Keratinocyte (primary cell): Measurements from ENCODE around the gene CALCR. TPM values are rescaled to one million over a fixed set of nuclear protein-coding genes. Genes with fewer than 3 reads are reported as not detected.

Experiments used
- DNase-seq: peaks from one replicate; pipeline ENCODE4 v3.0.0-alpha.2; 2011; ENCODE audit warnings: low read depth, missing footprints, low spot score
- FAIRE-seq: peaks from 2 replicates; lab custom pipeline; 2011; peaks lifted over from hg19 to GRCh38; lab: Jason Lieb, UNC
- H2AFZ ChIP-seq: 2 replicates; pipeline ENCODE4 v1.6.0; 2012; ENCODE audit warnings: low read length, control low read depth, inconsistent platforms; ENCODE audit not compliant: control insufficient read depth
- H3K27ac ChIP-seq: 2 replicates; pipeline ENCODE4 v1.5.1; 2011; ENCODE audit warnings: low read length; ENCODE audit not compliant: control insufficient read depth, insufficient read depth
- H3K27me3 ChIP-seq: 3 replicates; pipeline ENCODE4 v1.6.0; 2011; ENCODE audit warnings: low read length; ENCODE audit not compliant: control insufficient read depth, insufficient read depth; ENCODE audit errors: extremely low read depth
- H3K36me3 ChIP-seq, 2 experiments: 2 replicates in 1 of 2; 3 replicates in 1 of 2; pipeline ENCODE4 v1.5.1; 2011; ENCODE audit warnings: low read length in 2 of 2, mild to moderate bottlenecking in 1 of 2; ENCODE audit not compliant: control insufficient read depth in 2 of 2, insufficient read depth in 2 of 2; ENCODE audit errors: extremely low read depth in 1 of 2
- H3K4me1 ChIP-seq: 3 replicates; pipeline ENCODE4 v1.5.1; 2011; ENCODE audit warnings: low read length; ENCODE audit not compliant: control insufficient read depth, insufficient read depth; ENCODE audit errors: extremely low read depth
- H3K4me2 ChIP-seq: 3 replicates; pipeline ENCODE4 v1.6.0; 2011; ENCODE audit warnings: low read depth, low read length; ENCODE audit not compliant: control insufficient read depth, insufficient read depth; ENCODE audit errors: extremely low read depth
- H3K4me3 ChIP-seq, 3 experiments: fragments of 200-600 bp in 1 of 3; sonication (generic) in 1 of 3; 2 replicates in 2 of 3; 3 replicates in 1 of 3; pipeline ENCODE4 v1.5.1; 2011 to 2016; ENCODE audit warnings: low read length in 3 of 3, mild to moderate bottlenecking in 3 of 3, control low read depth in 2 of 3, inconsistent platforms in 1 of 3, low read depth in 1 of 3, mixed read lengths in 1 of 3, mixed run types in 1 of 3, moderate library complexity in 1 of 3; ENCODE audit not compliant: control insufficient read depth in 2 of 3, insufficient read depth in 2 of 3; ENCODE audit errors: extremely low read depth in 1 of 3
- H3K79me2 ChIP-seq: 2 replicates; pipeline ENCODE4 v1.6.0; 2012; ENCODE audit warnings: low read length; ENCODE audit not compliant: control insufficient read depth, insufficient read depth
- H3K9ac ChIP-seq: 3 replicates; pipeline ENCODE4 v1.6.0; 2011; ENCODE audit warnings: low read length; ENCODE audit not compliant: control insufficient read depth, insufficient read depth; ENCODE audit errors: extremely low read depth
- H3K9me1 ChIP-seq: 3 replicates; pipeline ENCODE4 v1.6.0; 2011; ENCODE audit warnings: low read length; ENCODE audit not compliant: control insufficient read depth, insufficient read depth; ENCODE audit errors: extremely low read depth
- H3K9me3 ChIP-seq: 2 replicates; pipeline ENCODE4 v1.5.1; 2012; ENCODE audit warnings: low read depth, low read length; ENCODE audit not compliant: control insufficient read depth
- H4K20me1 ChIP-seq: 3 replicates; pipeline ENCODE4 v1.6.0; 2011; ENCODE audit warnings: low read length; ENCODE audit not compliant: control insufficient read depth, insufficient read depth; ENCODE audit errors: extremely low read depth
- CTCF ChIP-seq, 3 experiments: IDR thresholded peaks in 1 of 3; conservative IDR thresholded peaks in 1 of 3; optimal IDR thresholded peaks in 1 of 3; 2 replicates in 2 of 3; 3 replicates in 1 of 3; pipeline versions ENCODE3 to v1.5.1; 2011; ENCODE audit warnings: low read length in 3 of 3, mild to moderate bottlenecking in 3 of 3, moderate library complexity in 2 of 3, control low read depth in 1 of 3, inconsistent platforms in 1 of 3; ENCODE audit not compliant: insufficient read depth in 2 of 3; ENCODE audit errors: extremely low read depth in 1 of 3
- EZH2 ChIP-seq: IDR thresholded peaks from one replicate; pipeline ENCODE4 v1.6.1; 2012; ENCODE audit warnings: inconsistent platforms, mild to moderate bottlenecking, low read length, moderate library complexity
- dilution Hi-C: fragments of 300-500 bp; cut with MboI; formaldehyde crosslinking; loops from one replicate; pipeline ENCODE4 v1.7.0; 2020; ENCODE audit warnings: low sequenced_read_pairs; ENCODE audit not compliant: extremely low pct_ligation_motif_present
- polyA plus RNA-seq, 5 experiments: library from polyadenylated mRNA; depleted of rRNA in 3 of 5; stranded (reverse) in 3 of 5; stranded (forward) in 1 of 5; unstranded in 1 of 5; fragments of >200 nt; gene quantifications; 1 replicate in 1 of 5; 2 replicates in 3 of 5; 3 replicates in 1 of 5; pipeline versions ENCODE4 v1.2.1 to v1.2.3, GENCODE V29; 2011 to 2012; ENCODE audit warnings: missing spikeins in 2 of 5, low read depth in 1 of 5, low replicate concordance in 1 of 5

The CALCR gene
- polyA plus RNA-seq, 1 donor (not counting 4 experiments of a cell fraction or from before 2014, with no cell fraction given): not detected

- no peaks in the 10 kb centered on the region for H3K9me1 ChIP-seq
- H3K4me2 ChIP-seq: no peak overlapping the region
- no peak for TF ChIP-seq CTCF (optimal IDR thresholded peaks at IDR 0.05 in 1 of 3, IDR thresholded peaks at IDR 0.05 in 1 of 3, conservative IDR thresholded peaks at IDR 0.05 in 1 of 3; ENCODE audit: extremely low read depth in 1 of 3, insufficient read depth in 2 of 3, low read length in 3 of 3)
- no peak for TF ChIP-seq EZH2
- FAIRE-seq (no peak), DNase-seq (no peak)
- H3K9me3 ChIP-seq: no peaks in the 10 kb centered on the region
- H2AFZ ChIP-seq: no peak overlapping the region
- H3K4me3 ChIP-seq: no peak overlapping the region
- no peak overlapping the region for H3K9ac ChIP-seq
- no peaks in the 10 kb centered on the region for H3K79me2 ChIP-seq
- H3K36me3 ChIP-seq: no peaks in the 10 kb centered on the region
- no peak overlapping the region for H3K27ac ChIP-seq
- peaks cover 35% of the 10 kb centered on the region for H3K27me3 ChIP-seq
- H4K20me1 ChIP-seq: no peaks in the 10 kb centered on the region
- dilution Hi-C loops: no loop called here
- H3K4me1 ChIP-seq: no peaks in the 10 kb centered on the region
These were observed 267 bp downstream of the CALCR start for GRCh38 chr7:93574269-93574645.

GRCh38 chr7:93569189-93569588 is 5.3 kb downstream of the CALCR start:
- peaks cover 9% of the 10 kb centered on the region for H3K27me3 ChIP-seq

More at GRCh38 chr7:93569189-93569588, 5.3 kb downstream of the CALCR start:
- H3K9me3 ChIP-seq: no peaks in the 10 kb centered on the region
- H3K27ac ChIP-seq: no peak overlapping the region
- H3K4me3 ChIP-seq: no peak overlapping the region
- H3K79me2 ChIP-seq: no peaks in the 10 kb centered on the region
- H3K4me2 ChIP-seq: no peak overlapping the region
- FAIRE-seq: no peak
- H4K20me1 ChIP-seq: no peaks in the 10 kb centered on the region
- H3K9ac ChIP-seq: no peak overlapping the region
- no peaks in the 10 kb centered on the region for H3K36me3 ChIP-seq
- H2AFZ ChIP-seq: no peak overlapping the region
- dilution Hi-C loops: no loop called here
- TF ChIP-seq CTCF (optimal IDR thresholded peaks at IDR 0.05 in 1 of 3, IDR thresholded peaks at IDR 0.05 in 1 of 3, conservative IDR thresholded peaks at IDR 0.05 in 1 of 3; ENCODE audit: extremely low read depth in 1 of 3, insufficient read depth in 2 of 3, low read length in 3 of 3) (no peak), EZH2 (no peak)
- H3K9me1 ChIP-seq: no peaks in the 10 kb centered on the region
- DNase-seq: no peak
- H3K4me1 ChIP-seq: no peaks in the 10 kb centered on the region
